Liver (tissue), 3 donors: ENCODE data around the gene CD300C.
"Not testable (repeated sequence)": the region's sequence is repeated elsewhere in the genome, so short reads cannot be mapped to it uniquely, and the experiment has no call there.

Source experiments
- EGR1 ChIP-seq, 2 donors: IDR thresholded peaks; 2 replicates each; pipeline ENCODE4 v1.6.1; 2016 to 2018; ENCODE audit warnings: antibody characterized with exemption in 2 of 2, low read depth in 2 of 2
- HNF4A ChIP-seq, 2 donors: conservative IDR thresholded peaks; 2 replicates each; pipeline ENCODE4 v1.6.1; 2016; ENCODE audit warnings: antibody characterized with exemption in 2 of 2, mild to moderate bottlenecking in 2 of 2
- JUND ChIP-seq, 2 donors: IDR thresholded peaks; 2 replicates each; pipeline ENCODE4 v1.6.1; 2016; ENCODE audit warnings: antibody characterized with exemption in 2 of 2
- RAD21 ChIP-seq, 2 donors: IDR thresholded peaks; 2 replicates each; pipeline ENCODE4 v1.6.1; 2016; ENCODE audit warnings: antibody characterized with exemption in 2 of 2, mild to moderate bottlenecking in 2 of 2
- RXRA ChIP-seq, 2 donors: IDR thresholded peaks; 2 replicates each; pipeline ENCODE4 v1.6.1; 2017 to 2018; ENCODE audit warnings: antibody characterized with exemption in 2 of 2, mild to moderate bottlenecking in 1 of 2
- SP1 ChIP-seq: IDR thresholded peaks from 2 replicates; pipeline ENCODE4 v1.6.1; 2018; ENCODE audit warnings: antibody characterized with exemption, mild to moderate bottlenecking
- TAF1 ChIP-seq: conservative IDR thresholded peaks from 2 replicates; pipeline ENCODE4 v1.6.1; 2016; ENCODE audit warnings: antibody characterized with exemption, mild to moderate bottlenecking
- YY1 ChIP-seq: IDR thresholded peaks from 2 replicates; pipeline ENCODE4 v1.6.1; 2016; ENCODE audit warnings: antibody characterized with exemption, mild to moderate bottlenecking
- TF ChIP-seq, protein P1 (sequence below): fragments of 150-350 bp; IDR thresholded peaks from 2 replicates; pipeline ENCODE4 v1.5.1; 2017; ENCODE audit warnings: improper control_type of control experiment, low read depth, low read length; ENCODE audit not compliant: missing input control
- TF ChIP-seq, protein P2 (sequence below): IDR thresholded peaks from 2 replicates; pipeline ENCODE4 v1.6.1; 2016; ENCODE audit warnings: antibody characterized with exemption, mild to moderate bottlenecking
- TF ChIP-seq, protein P3 (sequence below): IDR thresholded peaks from 2 replicates; pipeline ENCODE4 v1.6.1; 2016; ENCODE audit warnings: antibody characterized with exemption
- TF ChIP-seq, protein P4 (sequence below): IDR thresholded peaks from 2 replicates; pipeline ENCODE4 v1.6.1; 2016; ENCODE audit warnings: antibody characterized with exemption
- TF ChIP-seq, protein P5 (sequence below): IDR thresholded peaks from 2 replicates; pipeline ENCODE4 v1.6.1; 2016; ENCODE audit warnings: antibody characterized with exemption
- donor health status: healthy.
- donor health status: healthy.

DNA sequence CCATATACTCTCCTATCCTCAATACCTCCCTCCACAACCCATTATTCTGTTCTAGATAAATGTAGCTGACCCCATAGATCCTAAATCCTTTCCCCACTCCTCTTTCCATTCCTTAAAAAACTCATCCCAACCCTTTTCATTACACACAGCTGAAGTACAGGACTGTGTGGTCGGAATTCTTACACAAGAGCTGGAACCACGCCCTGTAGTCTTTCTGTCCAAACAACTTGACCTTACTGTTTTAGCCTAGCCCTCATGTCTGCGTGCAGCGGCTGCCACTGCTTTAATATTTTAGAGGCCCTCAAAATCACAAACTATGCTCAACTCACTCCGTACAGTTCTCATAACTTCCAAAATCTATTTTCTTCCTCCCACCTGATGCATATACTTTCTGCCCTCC lies 42.0 kb downstream of the CD300C start:
- TF ChIP-seq, protein P1, sequence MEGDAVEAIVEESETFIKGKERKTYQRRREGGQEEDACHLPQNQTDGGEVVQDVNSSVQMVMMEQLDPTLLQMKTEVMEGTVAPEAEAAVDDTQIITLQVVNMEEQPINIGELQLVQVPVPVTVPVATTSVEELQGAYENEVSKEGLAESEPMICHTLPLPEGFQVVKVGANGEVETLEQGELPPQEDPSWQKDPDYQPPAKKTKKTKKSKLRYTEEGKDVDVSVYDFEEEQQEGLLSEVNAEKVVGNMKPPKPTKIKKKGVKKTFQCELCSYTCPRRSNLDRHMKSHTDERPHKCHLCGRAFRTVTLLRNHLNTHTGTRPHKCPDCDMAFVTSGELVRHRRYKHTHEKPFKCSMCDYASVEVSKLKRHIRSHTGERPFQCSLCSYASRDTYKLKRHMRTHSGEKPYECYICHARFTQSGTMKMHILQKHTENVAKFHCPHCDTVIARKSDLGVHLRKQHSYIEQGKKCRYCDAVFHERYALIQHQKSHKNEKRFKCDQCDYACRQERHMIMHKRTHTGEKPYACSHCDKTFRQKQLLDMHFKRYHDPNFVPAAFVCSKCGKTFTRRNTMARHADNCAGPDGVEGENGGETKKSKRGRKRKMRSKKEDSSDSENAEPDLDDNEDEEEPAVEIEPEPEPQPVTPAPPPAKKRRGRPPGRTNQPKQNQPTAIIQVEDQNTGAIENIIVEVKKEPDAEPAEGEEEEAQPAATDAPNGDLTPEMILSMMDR: not testable (repeated sequence)
- not testable (repeated sequence) for TF ChIP-seq TAF1; RAD21 (IDR thresholded peaks at IDR 0.05); EGR1 (IDR thresholded peaks at IDR 0.05; ENCODE audit: low read depth in 2 of 2); RXRA (IDR thresholded peaks at IDR 0.05); SP1; YY1; HNF4A (conservative IDR thresholded peaks at IDR 0.05); JUND (IDR thresholded peaks at IDR 0.05)
- TF ChIP-seq, protein P2, sequence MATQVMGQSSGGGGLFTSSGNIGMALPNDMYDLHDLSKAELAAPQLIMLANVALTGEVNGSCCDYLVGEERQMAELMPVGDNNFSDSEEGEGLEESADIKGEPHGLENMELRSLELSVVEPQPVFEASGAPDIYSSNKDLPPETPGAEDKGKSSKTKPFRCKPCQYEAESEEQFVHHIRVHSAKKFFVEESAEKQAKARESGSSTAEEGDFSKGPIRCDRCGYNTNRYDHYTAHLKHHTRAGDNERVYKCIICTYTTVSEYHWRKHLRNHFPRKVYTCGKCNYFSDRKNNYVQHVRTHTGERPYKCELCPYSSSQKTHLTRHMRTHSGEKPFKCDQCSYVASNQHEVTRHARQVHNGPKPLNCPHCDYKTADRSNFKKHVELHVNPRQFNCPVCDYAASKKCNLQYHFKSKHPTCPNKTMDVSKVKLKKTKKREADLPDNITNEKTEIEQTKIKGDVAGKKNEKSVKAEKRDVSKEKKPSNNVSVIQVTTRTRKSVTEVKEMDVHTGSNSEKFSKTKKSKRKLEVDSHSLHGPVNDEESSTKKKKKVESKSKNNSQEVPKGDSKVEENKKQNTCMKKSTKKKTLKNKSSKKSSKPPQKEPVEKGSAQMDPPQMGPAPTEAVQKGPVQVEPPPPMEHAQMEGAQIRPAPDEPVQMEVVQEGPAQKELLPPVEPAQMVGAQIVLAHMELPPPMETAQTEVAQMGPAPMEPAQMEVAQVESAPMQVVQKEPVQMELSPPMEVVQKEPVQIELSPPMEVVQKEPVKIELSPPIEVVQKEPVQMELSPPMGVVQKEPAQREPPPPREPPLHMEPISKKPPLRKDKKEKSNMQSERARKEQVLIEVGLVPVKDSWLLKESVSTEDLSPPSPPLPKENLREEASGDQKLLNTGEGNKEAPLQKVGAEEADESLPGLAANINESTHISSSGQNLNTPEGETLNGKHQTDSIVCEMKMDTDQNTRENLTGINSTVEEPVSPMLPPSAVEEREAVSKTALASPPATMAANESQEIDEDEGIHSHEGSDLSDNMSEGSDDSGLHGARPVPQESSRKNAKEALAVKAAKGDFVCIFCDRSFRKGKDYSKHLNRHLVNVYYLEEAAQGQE: not testable (repeated sequence)
- TF ChIP-seq, protein P3, sequence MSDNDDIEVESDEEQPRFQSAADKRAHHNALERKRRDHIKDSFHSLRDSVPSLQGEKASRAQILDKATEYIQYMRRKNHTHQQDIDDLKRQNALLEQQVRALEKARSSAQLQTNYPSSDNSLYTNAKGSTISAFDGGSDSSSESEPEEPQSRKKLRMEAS: not testable (repeated sequence)
- TF ChIP-seq, protein P4, sequence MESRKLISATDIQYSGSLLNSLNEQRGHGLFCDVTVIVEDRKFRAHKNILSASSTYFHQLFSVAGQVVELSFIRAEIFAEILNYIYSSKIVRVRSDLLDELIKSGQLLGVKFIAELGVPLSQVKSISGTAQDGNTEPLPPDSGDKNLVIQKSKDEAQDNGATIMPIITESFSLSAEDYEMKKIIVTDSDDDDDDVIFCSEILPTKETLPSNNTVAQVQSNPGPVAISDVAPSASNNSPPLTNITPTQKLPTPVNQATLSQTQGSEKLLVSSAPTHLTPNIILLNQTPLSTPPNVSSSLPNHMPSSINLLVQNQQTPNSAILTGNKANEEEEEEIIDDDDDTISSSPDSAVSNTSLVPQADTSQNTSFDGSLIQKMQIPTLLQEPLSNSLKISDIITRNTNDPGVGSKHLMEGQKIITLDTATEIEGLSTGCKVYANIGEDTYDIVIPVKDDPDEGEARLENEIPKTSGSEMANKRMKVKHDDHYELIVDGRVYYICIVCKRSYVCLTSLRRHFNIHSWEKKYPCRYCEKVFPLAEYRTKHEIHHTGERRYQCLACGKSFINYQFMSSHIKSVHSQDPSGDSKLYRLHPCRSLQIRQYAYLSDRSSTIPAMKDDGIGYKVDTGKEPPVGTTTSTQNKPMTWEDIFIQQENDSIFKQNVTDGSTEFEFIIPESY: not testable (repeated sequence)
- TF ChIP-seq, protein P5, sequence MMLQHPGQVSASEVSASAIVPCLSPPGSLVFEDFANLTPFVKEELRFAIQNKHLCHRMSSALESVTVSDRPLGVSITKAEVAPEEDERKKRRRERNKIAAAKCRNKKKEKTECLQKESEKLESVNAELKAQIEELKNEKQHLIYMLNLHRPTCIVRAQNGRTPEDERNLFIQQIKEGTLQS: not testable (repeated sequence)
